ENCODE data around the gene PDE6G. TPM values are rescaled to one million over a fixed set of nuclear protein-coding genes. Genes with fewer than 3 reads are reported as not detected.

The PDE6G gene
- total and polyA plus RNA-seq, 2 donors (not counting 3 experiments of a cell fraction or from before 2014, with no cell fraction given) = 1.8 to 3.7 TPM

GRCh38 chr17:81664051-81664470, 7.7 kb upstream of the PDE6G start:
- Histone ChIP-seq H3K4me3 (replicated peaks in 1 of 3; ENCODE audit: insufficient read depth in 1 of 3, low read depth in 1 of 3, low read length in 3 of 3) (no peak overlapping the region), H3K9me3 (replicated peaks; ENCODE audit: control insufficient read depth, insufficient read depth, low read length) (no peaks in the 10 kb centered on the region), H3K36me3 (ENCODE audit: control insufficient read depth in 2 of 2, extremely low read depth in 1 of 2, insufficient read depth in 2 of 2, low read length in 2 of 2) (peaks cover 0 to 4% of the 10 kb centered on the region in 2 experiments), H3K27ac (ENCODE audit: insufficient read depth, low read depth, low read length) (no peak overlapping the region), H3K79me2 (ENCODE audit: control insufficient read depth, insufficient read depth, low read length) (peaks cover 19% of the 10 kb centered on the region), H3K4me1 (ENCODE audit: control insufficient read depth, extremely low read depth, insufficient read depth, low read length) (peaks cover 18% of the 10 kb centered on the region), H3K27me3 (ENCODE audit: control insufficient read depth in 2 of 2, insufficient read depth in 2 of 2, low read length in 2 of 2) (no peaks in the 10 kb centered on the region), H2AFZ (ENCODE audit: low read depth, low read length) (no peak overlapping the region), H4K20me1 (replicated peaks; ENCODE audit: control insufficient read depth, extremely low read depth, insufficient read depth, low read length) (no peaks in the 10 kb centered on the region), H3K9me1 (replicated peaks; ENCODE audit: control insufficient read depth, extremely low read depth, insufficient read depth, low read length) (no peaks in the 10 kb centered on the region), H3K4me2 (ENCODE audit: insufficient read depth, low read length) (no peak overlapping the region), H3K9ac (replicated peaks; ENCODE audit: extremely low read depth, insufficient read depth, low read length) (no peak overlapping the region)
- no TSS peak for BruUV-seq (replicated peaks)
- dilution Hi-C loops (cut with MboI; ENCODE audit: extremely low pct_ligation_motif_present, low sequenced_read_pairs) (no loop called here), intact Hi-C loops (cut with micrococcal nuclease) (no loop called here)
- ChIA-PET CTCF (no interaction called here), POLR2A (no interaction called here)
- DNase-seq (ENCODE audit: low read depth, low spot score) (no peak), FAIRE-seq (no peak)
- TF ChIP-seq CTCF (IDR thresholded peaks at IDR 0.05; ENCODE audit: extremely low read depth in 1 of 2, insufficient read depth in 1 of 2, low read depth in 1 of 2, low read length in 2 of 2) (no peak), FOS (IDR thresholded peaks at IDR 0.05; ENCODE audit: borderline replicate concordance, insufficient read depth, low read length) (no peak), MAX (IDR thresholded peaks at IDR 0.05; ENCODE audit: insufficient read depth, insufficient read length) (no peak)

GRCh38 chr17:81662002-81662401, 5.7 kb upstream of the PDE6G start:
- CTCF ChIA-PET = no interaction called here
- no TSS peak for BruUV-seq (replicated peaks)

More at GRCh38 chr17:81662002-81662401, 5.7 kb upstream of the PDE6G start:
- Histone ChIP-seq H3K4me1 (ENCODE audit: control insufficient read depth, extremely low read depth, insufficient read depth, low read length) (peaks cover 13% of the 10 kb centered on the region), H3K4me2 (ENCODE audit: insufficient read depth, low read length) (no peak overlapping the region), H3K9me3 (replicated peaks; ENCODE audit: control insufficient read depth, insufficient read depth, low read length) (no peaks in the 10 kb centered on the region), H3K9ac (replicated peaks; ENCODE audit: extremely low read depth, insufficient read depth, low read length) (no peak overlapping the region), H3K27me3 (ENCODE audit: control insufficient read depth in 2 of 2, insufficient read depth in 2 of 2, low read length in 2 of 2) (no peaks in the 10 kb centered on the region), H3K9me1 (replicated peaks; ENCODE audit: control insufficient read depth, extremely low read depth, insufficient read depth, low read length) (no peaks in the 10 kb centered on the region), H3K79me2 (ENCODE audit: control insufficient read depth, insufficient read depth, low read length) (peaks cover 7% of the 10 kb centered on the region), H2AFZ (ENCODE audit: low read depth, low read length) (no peak overlapping the region), H4K20me1 (replicated peaks; ENCODE audit: control insufficient read depth, extremely low read depth, insufficient read depth, low read length) (no peaks in the 10 kb centered on the region), H3K27ac (ENCODE audit: insufficient read depth, low read depth, low read length) (no peak overlapping the region), H3K4me3 (replicated peaks in 1 of 3; ENCODE audit: insufficient read depth in 1 of 3, low read depth in 1 of 3, low read length in 3 of 3) (no peak overlapping the region), H3K36me3 (ENCODE audit: control insufficient read depth in 2 of 2, extremely low read depth in 1 of 2, insufficient read depth in 2 of 2, low read length in 2 of 2) (peaks cover 0 to 3% of the 10 kb centered on the region in 2 experiments)
- POLR2A ChIA-PET = no interaction called here
- no peak for FAIRE-seq
- no peak for DNase-seq (ENCODE audit: low read depth, low spot score)
- no peak for TF ChIP-seq GATA2 (IDR thresholded peaks at IDR 0.05; ENCODE audit: insufficient read depth, insufficient read length, low read depth, low read length)
- no peak for TF ChIP-seq POLR2AphosphoS5 (IDR thresholded peaks at IDR 0.05; ENCODE audit: insufficient read depth, low read depth, low read length)
- no peak for TF ChIP-seq POLR2A (IDR thresholded peaks at IDR 0.05; ENCODE audit: low read depth, low read length)
- no peak for TF ChIP-seq EZH2 (IDR thresholded peaks at IDR 0.05; ENCODE audit: borderline replicate concordance, low read depth, low read length, severe bottlenecking)
- TF ChIP-seq FOS (IDR thresholded peaks at IDR 0.05; ENCODE audit: borderline replicate concordance, insufficient read depth, low read length) = no peak
- TF ChIP-seq CTCF (IDR thresholded peaks at IDR 0.05; ENCODE audit: extremely low read depth in 1 of 2, insufficient read depth in 1 of 2, low read depth in 1 of 2, low read length in 2 of 2) = no peak
- no peak for TF ChIP-seq MYC (IDR thresholded peaks at IDR 0.05; ENCODE audit: low read depth, low read length)
- no peak for TF ChIP-seq JUN (IDR thresholded peaks at IDR 0.05; ENCODE audit: borderline replicate concordance, insufficient read depth, insufficient read length, low read depth)
- TF ChIP-seq MAX (IDR thresholded peaks at IDR 0.05; ENCODE audit: insufficient read depth, insufficient read length) = no peak
- dilution Hi-C loops (cut with MboI; ENCODE audit: extremely low pct_ligation_motif_present, low sequenced_read_pairs) (no loop called here), intact Hi-C loops (cut with micrococcal nuclease) (no loop called here)

All from endothelial cell of umbilical vein (primary cell).